GM12878 (cell line): ENCODE measurements around the gene GP9. TPM values are rescaled to one million over a fixed set of nuclear protein-coding genes. Genes with fewer than 3 reads are reported as not detected.

Source experiments
- ATAC-seq: fragments of 200-7000 bp; cut with Tn5 transposase; 3 replicates; pipeline ENCODE4 v1.9.1; 2020; ENCODE audit warnings: mild to moderate bottlenecking, moderate library complexity
- BruUV-seq: library from RNA; stranded (reverse); fragments of 400-500 nt; replicated peaks from 2 replicates; lab custom pipeline; 2021; lab: Mats Ljungman, UMichigan
- CTCF ChIA-PET: fragments of 300-600 bp; sonication (Branson Sonifier 250); formaldehyde crosslinking; extraction: SDS; loops from one replicate; lab custom pipeline; 2021; ENCODE audit warnings: inconsistent platforms; lab: Yijun Ruan, JAX
- POLR2A ChIA-PET: fragments of 350-600 bp; formaldehyde crosslinking; extraction: SDS; loops from one replicate; lab custom pipeline; 2021; ENCODE audit warnings: inconsistent platforms; lab: Charles Lee
- RAD21 ChIA-PET: fragments of 300-600 bp; sonication (Branson Sonifier 250); formaldehyde crosslinking; loops from one replicate; lab custom pipeline; 2023; ENCODE audit warnings: antibody characterized with exemption; ENCODE audit not compliant: unreplicated experiment; lab: Charles Lee
- SMC1A ChIA-PET: fragments of 300-600 bp; sonication (Branson Sonifier 250); formaldehyde crosslinking; loops from one replicate; lab custom pipeline; 2023; ENCODE audit not compliant: unreplicated experiment, uncharacterized antibody; lab: Charles Lee
- DNase-seq: peaks from one replicate; pipeline ENCODE4 v3.0.0-alpha.2; 2011; ENCODE audit warnings: low read depth, low spot score
- FAIRE-seq: peaks from 3 replicates; lab custom pipeline; 2011; peaks lifted over from hg19 to GRCh38; lab: Jason Lieb, UNC
- H2AFZ ChIP-seq: 2 replicates; pipeline ENCODE4 v1.6.0; 2011; ENCODE audit warnings: low read depth, low read length, control low read depth; ENCODE audit not compliant: control insufficient read depth
- H3K27ac ChIP-seq: 2 replicates; pipeline ENCODE4 v1.5.1; 2011; ENCODE audit warnings: control low read depth; ENCODE audit not compliant: control insufficient read depth, insufficient read depth
- H3K27me3 ChIP-seq, 2 experiments: replicated peaks in 1 of 2; 2 replicates each; pipeline versions ENCODE4 v1.6.0 to v1.6.1; 2011; ENCODE audit warnings: low read length in 1 of 2; ENCODE audit not compliant: control insufficient read depth in 2 of 2, insufficient read depth in 2 of 2
- H3K36me3 ChIP-seq, 2 experiments: 2 replicates each; pipeline ENCODE4 v1.5.1; 2011; ENCODE audit warnings: low read length in 1 of 2; ENCODE audit not compliant: control insufficient read depth in 2 of 2, insufficient read depth in 2 of 2
- H3K4me1 ChIP-seq: 2 replicates; pipeline ENCODE4 v1.6.1; 2011; ENCODE audit warnings: mild to moderate bottlenecking, low read length, moderate library complexity, mixed read lengths; ENCODE audit not compliant: control insufficient read depth, insufficient read depth
- H3K4me2 ChIP-seq: 2 replicates; pipeline ENCODE4 v1.6.0; 2011; ENCODE audit warnings: control low read depth; ENCODE audit not compliant: control insufficient read depth, insufficient read depth
- H3K4me3 ChIP-seq: fragments of 200-600 bp; sonication (generic); 2 replicates; pipeline ENCODE4 v1.5.1; 2016
- H3K79me2 ChIP-seq: 2 replicates; pipeline ENCODE4 v1.6.0; 2011; ENCODE audit warnings: low read length; ENCODE audit not compliant: control insufficient read depth, insufficient read depth
- H3K9ac ChIP-seq: 2 replicates; pipeline ENCODE4 v1.8.0; 2011; ENCODE audit warnings: low read length, control low read depth, mixed read lengths; ENCODE audit not compliant: control insufficient read depth, insufficient read depth
- H3K9me3 ChIP-seq: replicated peaks from 3 replicates; pipeline ENCODE4 v1.5.1; 2011; ENCODE audit warnings: mild to moderate bottlenecking, low read length; ENCODE audit not compliant: control insufficient read depth, insufficient read depth
- H4K20me1 ChIP-seq: 2 replicates; pipeline ENCODE4 v1.6.0; 2011; ENCODE audit not compliant: control insufficient read depth, insufficient read depth
- CREM ChIP-seq: IDR thresholded peaks from 2 replicates; pipeline ENCODE4 v1.6.1; 2014; ENCODE audit warnings: antibody characterized with exemption, low read depth
- MEF2B ChIP-seq: fragments of 450-650 bp; IDR thresholded peaks from 2 replicates; pipeline ENCODE4 v1.6.1; 2018; ENCODE audit warnings: mild to moderate bottlenecking, moderate library complexity; ENCODE audit not compliant: partially characterized antibody, poor library complexity, severe bottlenecking
- NR2F1 ChIP-seq: fragments of 450-650 bp; conservative IDR thresholded peaks from 2 replicates; pipeline ENCODE4 v1.6.1; 2017; ENCODE audit warnings: mild to moderate bottlenecking
- PML ChIP-seq: IDR thresholded peaks from 2 replicates; pipeline ENCODE4 v1.6.1; 2012; ENCODE audit warnings: low read length, inconsistent platforms
- RAD21 ChIP-seq: IDR thresholded peaks from 2 replicates; pipeline ENCODE4 v1.6.1; 2011; ENCODE audit warnings: mild to moderate bottlenecking, low read depth, low read length, moderate library complexity; ENCODE audit not compliant: insufficient read depth
- SMAD1 ChIP-seq: fragments of 450-650 bp; IDR thresholded peaks from 2 replicates; pipeline ENCODE4 v1.6.1; 2018; ENCODE audit warnings: mild to moderate bottlenecking, low read depth; ENCODE audit not compliant: partially characterized antibody
- SP1 ChIP-seq: IDR thresholded peaks from one replicate; pipeline ENCODE4 v1.6.1; 2011; ENCODE audit warnings: low read depth, low read length
- SUZ12 ChIP-seq: fragments of 200-600 bp; sonication (generic); IDR thresholded peaks from one replicate; pipeline ENCODE4 v1.6.1; 2018; ENCODE audit warnings: antibody characterized with exemption, mild to moderate bottlenecking; ENCODE audit not compliant: unreplicated experiment
- ZNF622 ChIP-seq: fragments of 450-650 bp; IDR thresholded peaks from 2 replicates; pipeline ENCODE4 v1.6.1; 2017; ENCODE audit warnings: mild to moderate bottlenecking, inconsistent platforms
- WGBS: methylation state at CpG from one replicate; pipeline ENCODE4 v1.1.6; 2016; ENCODE audit warnings: low lambda C conversion rate; ENCODE audit not compliant: insufficient replicate concordance, insufficient coverage; ENCODE audit errors: missing lambda C conversion rate; 5-methylcytosine and 5-hydroxymethylcytosine counted together
- in situ Hi-C: fragments of 300-500 bp; cut with MboI; formaldehyde crosslinking; loops from 9 replicates; pipeline ENCODE4 v1.14.3; 2018; ENCODE audit warnings: mixed read lengths
- intact Hi-C: fragments of 100-400 bp; cut with micrococcal nuclease; formaldehyde crosslinking; loops from one replicate; pipeline ENCODE4 v1.14.2; 2022; ENCODE audit not compliant: unreplicated experiment
- polyA plus RNA-seq, 11 experiments: library from polyadenylated mRNA; depleted of rRNA in 4 of 11; unstranded in 6 of 11; stranded (reverse) in 5 of 11; fragments of >200 nt; fragmentation: Nextera tagmentation in 4 of 11; fragmentation: Illumina TruSeq in 1 of 11; extraction: Ambion mirVana in 4 of 11; extraction: Trizol in 1 of 11; gene quantifications; 1 replicate in 1 of 11; 2 replicates in 10 of 11; pipeline versions ENCODE4 v1.2.1 to v1.2.3, GENCODE V29; 2011 to 2016; ENCODE audit warnings: inconsistent platforms in 2 of 11, missing spikeins in 2 of 11, low read depth in 1 of 11
- total RNA-seq, 4 experiments: library from RNA; depleted of rRNA in 3 of 4; stranded (reverse); fragments of >200 nt in 3 of 4; fragmentation: Illumina TruSeq in 1 of 4; extraction: Trizol in 1 of 4; gene quantifications; 2 replicates each; pipeline versions ENCODE4 v1.2.1 to v1.2.3, GENCODE V29; 2013 to 2021
- TF ChIP-seq, protein P1 (sequence below): fragments of 450-650 bp; IDR thresholded peaks from 2 replicates; pipeline ENCODE4 v1.6.1; 2017; ENCODE audit warnings: antibody characterized with exemption, mild to moderate bottlenecking, moderate library complexity
- TF ChIP-seq, protein P2 (sequence below): IDR thresholded peaks from 2 replicates; pipeline ENCODE4 v1.6.1; 2012; ENCODE audit warnings: low read depth, low read length, improper control_type of control experiment
- TF ChIP-seq, protein P3 (sequence below), 3 experiments: IDR thresholded peaks in 2 of 3; conservative IDR thresholded peaks in 1 of 3; 2 replicates each; pipeline ENCODE4 v1.5.1; 2011; ENCODE audit warnings: low read depth in 3 of 3, low read length in 3 of 3, mild to moderate bottlenecking in 3 of 3, control low read depth in 2 of 3, moderate library complexity in 2 of 3, inconsistent platforms in 1 of 3, mixed read lengths in 1 of 3; ENCODE audit not compliant: control insufficient read depth in 2 of 3, insufficient read depth in 1 of 3; ENCODE audit errors: extremely low read depth in 1 of 3

GP9 gene
- total and polyA plus RNA-seq, 10 of the 15 experiments (the other 5 are each of a cell fraction or from before 2014, with no cell fraction given): 0.15 TPM; not detected in 9

DNA sequence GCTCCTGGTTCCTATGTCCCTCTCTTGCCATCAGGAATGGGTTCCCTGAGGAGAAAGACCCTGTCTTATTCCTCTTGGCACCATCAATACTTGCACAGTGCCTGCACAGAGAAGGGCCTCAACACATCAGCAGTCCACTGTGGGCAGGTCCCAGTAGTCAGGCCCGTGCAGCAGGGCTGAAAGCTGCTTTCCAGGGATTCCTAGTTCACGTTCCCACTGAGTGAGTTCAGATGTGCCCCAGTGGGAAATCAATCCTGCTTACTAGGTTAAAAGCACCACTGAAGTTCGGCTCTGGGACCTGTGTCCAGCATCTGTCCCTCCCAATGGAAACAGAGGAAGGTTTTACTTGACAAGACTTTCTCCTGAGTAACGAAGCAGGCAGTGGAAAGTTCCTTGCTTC lies 45.3 kb downstream of the GP9 start (continued):
- TF ChIP-seq, protein P1, sequence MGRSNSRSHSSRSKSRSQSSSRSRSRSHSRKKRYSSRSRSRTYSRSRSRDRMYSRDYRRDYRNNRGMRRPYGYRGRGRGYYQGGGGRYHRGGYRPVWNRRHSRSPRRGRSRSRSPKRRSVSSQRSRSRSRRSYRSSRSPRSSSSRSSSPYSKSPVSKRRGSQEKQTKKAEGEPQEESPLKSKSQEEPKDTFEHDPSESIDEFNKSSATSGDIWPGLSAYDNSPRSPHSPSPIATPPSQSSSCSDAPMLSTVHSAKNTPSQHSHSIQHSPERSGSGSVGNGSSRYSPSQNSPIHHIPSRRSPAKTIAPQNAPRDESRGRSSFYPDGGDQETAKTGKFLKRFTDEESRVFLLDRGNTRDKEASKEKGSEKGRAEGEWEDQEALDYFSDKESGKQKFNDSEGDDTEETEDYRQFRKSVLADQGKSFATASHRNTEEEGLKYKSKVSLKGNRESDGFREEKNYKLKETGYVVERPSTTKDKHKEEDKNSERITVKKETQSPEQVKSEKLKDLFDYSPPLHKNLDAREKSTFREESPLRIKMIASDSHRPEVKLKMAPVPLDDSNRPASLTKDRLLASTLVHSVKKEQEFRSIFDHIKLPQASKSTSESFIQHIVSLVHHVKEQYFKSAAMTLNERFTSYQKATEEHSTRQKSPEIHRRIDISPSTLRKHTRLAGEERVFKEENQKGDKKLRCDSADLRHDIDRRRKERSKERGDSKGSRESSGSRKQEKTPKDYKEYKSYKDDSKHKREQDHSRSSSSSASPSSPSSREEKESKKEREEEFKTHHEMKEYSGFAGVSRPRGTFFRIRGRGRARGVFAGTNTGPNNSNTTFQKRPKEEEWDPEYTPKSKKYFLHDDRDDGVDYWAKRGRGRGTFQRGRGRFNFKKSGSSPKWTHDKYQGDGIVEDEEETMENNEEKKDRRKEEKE: no peak
- TF ChIP-seq SP1: no peak
- TF ChIP-seq NR2F1: no peak
- TF ChIP-seq ZNF622: no peak
- TF ChIP-seq, protein P2, sequence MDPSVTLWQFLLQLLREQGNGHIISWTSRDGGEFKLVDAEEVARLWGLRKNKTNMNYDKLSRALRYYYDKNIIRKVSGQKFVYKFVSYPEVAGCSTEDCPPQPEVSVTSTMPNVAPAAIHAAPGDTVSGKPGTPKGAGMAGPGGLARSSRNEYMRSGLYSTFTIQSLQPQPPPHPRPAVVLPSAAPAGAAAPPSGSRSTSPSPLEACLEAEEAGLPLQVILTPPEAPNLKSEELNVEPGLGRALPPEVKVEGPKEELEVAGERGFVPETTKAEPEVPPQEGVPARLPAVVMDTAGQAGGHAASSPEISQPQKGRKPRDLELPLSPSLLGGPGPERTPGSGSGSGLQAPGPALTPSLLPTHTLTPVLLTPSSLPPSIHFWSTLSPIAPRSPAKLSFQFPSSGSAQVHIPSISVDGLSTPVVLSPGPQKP: no peak
- no peak for TF ChIP-seq SMAD1
- no peak for TF ChIP-seq CREM
- no peak for TF ChIP-seq PML
- TF ChIP-seq SUZ12: no peak

DNA sequence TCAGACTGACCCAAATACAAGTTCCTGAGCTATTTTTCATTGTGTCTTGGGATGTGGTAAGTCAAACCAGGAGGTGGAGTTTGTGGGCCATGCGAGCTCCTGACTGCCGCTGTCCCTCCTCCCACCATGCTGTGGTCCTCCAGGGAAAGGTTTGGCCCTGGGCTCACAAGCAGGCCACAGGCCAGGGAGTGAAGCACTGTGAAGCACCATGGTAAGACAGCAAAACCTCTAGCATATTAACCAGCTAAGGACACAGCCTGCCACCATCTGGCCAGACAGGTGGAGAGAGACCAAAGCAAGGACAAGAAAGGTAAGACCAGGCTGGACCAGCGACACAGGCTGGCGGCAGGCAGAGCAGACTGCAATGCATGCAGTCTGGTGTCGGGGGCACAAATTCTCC lies 45.7 kb downstream of the GP9 start:
- ChIA-PET RAD21 (no interaction called here), POLR2A (no interaction called here), SMC1A (no interaction called here), CTCF (interaction anchor here (1.6 kb wide), 1 partner anchor 52 kb away, joined by 5 read pairs; no protein-coding TSS in a partner anchor)
- H3K4me2 ChIP-seq: no peak overlapping the region
- DNase-seq (no peak), FAIRE-seq (no peak), ATAC-seq (no peak)
- H3K9me3 ChIP-seq: no peaks in the 10 kb centered on the region
- TF ChIP-seq RAD21 (0 out of 2 replicates have a peak, but pooled peaks have one; percentile 10), MEF2B (no peak)
- TF ChIP-seq, protein P3, sequence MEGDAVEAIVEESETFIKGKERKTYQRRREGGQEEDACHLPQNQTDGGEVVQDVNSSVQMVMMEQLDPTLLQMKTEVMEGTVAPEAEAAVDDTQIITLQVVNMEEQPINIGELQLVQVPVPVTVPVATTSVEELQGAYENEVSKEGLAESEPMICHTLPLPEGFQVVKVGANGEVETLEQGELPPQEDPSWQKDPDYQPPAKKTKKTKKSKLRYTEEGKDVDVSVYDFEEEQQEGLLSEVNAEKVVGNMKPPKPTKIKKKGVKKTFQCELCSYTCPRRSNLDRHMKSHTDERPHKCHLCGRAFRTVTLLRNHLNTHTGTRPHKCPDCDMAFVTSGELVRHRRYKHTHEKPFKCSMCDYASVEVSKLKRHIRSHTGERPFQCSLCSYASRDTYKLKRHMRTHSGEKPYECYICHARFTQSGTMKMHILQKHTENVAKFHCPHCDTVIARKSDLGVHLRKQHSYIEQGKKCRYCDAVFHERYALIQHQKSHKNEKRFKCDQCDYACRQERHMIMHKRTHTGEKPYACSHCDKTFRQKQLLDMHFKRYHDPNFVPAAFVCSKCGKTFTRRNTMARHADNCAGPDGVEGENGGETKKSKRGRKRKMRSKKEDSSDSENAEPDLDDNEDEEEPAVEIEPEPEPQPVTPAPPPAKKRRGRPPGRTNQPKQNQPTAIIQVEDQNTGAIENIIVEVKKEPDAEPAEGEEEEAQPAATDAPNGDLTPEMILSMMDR (IDR thresholded peaks at IDR 0.05 in 2 of 3, conservative IDR thresholded peaks at IDR 0.05 in 1 of 3; ENCODE audit: control insufficient read depth in 2 of 3, extremely low read depth in 1 of 3, insufficient read depth in 1 of 3, low read depth in 3 of 3, low read length in 3 of 3): peak in 1 of 3 experiments; percentile 6; a peak in 1 of 6 replicates
- no peaks in the 10 kb centered on the region for H4K20me1 ChIP-seq
- H3K79me2 ChIP-seq: no peaks in the 10 kb centered on the region
- intact Hi-C loops: no loop called here
- no peak overlapping the region for H2AFZ ChIP-seq
- H3K36me3 ChIP-seq: peaks cover 0 to 8% of the 10 kb centered on the region in 2 experiments; a peak in 1 of 4 replicates
- no TSS peak for BruUV-seq
- H3K27ac ChIP-seq: no peak overlapping the region
- no peak overlapping the region for H3K4me3 ChIP-seq
- H3K27me3 ChIP-seq: no peaks in the 10 kb centered on the region
- in situ Hi-C loops: no loop called here
- no peak overlapping the region for H3K9ac ChIP-seq
- 98% methylated on average over 5 of the region's 5 CpGs for WGBS
- no peaks in the 10 kb centered on the region for H3K4me1 ChIP-seq
